ENCODE results near the gene CXCL1.

GRCh38 chr4:73912191-73912590, 43.0 kb downstream of the CXCL1 start:
- TF ChIP-seq CTCF (IDR thresholded peaks at IDR 0.05): no peak
- no peak for TF ChIP-seq POLR2A (IDR thresholded peaks at IDR 0.05)

Measured in adrenal gland (tissue), 5 donors.